Measurements from ENCODE around the gene SRSF4. TPM values are rescaled to one million over a fixed set of nuclear protein-coding genes. Genes with fewer than 3 reads are reported as not detected.

SRSF4 gene
- total RNA-seq, 1 experiment from 2014 or later = 69.0 TPM

DNA sequence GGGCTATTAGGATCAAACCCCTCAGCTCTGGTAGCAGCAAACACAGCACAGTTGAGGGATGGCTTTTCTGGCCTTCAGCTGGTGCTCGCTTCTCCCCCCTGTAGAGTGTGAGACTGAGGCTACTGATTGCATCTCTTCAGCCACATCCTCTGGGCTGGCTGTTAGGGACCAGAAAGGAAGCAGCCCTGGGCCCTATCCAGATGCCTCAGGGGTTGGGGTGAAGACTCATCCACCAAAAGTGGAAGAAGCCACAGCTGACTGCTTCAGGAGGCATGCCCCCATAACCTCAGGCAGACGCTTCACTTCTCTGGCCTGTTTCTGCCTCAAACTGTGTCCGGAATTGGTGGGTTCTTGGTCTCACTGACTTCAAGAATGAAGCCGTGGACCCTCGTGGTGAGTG lies 51.8 kb downstream of the SRSF4 start:
- POLR2A ChIA-PET = no interaction called here
- H3K27me3 ChIP-seq (ENCODE audit: insufficient read depth, low read length) = no peaks in the 10 kb centered on the region
- no peak overlapping the region for H3K4me3 ChIP-seq (replicated peaks in 1 of 2; ENCODE audit: low read depth in 1 of 2, low read length in 2 of 2)
- ATAC-seq (no peak), DNase-seq (ENCODE audit: low read depth, low spot score) (no peak)
- CTCF ChIA-PET = no interaction called here
- H3K4me1 ChIP-seq (ENCODE audit: control insufficient read depth in 1 of 2, insufficient read depth in 2 of 2, low read length in 2 of 2) = peaks cover 3 to 4% of the 10 kb centered on the region in 2 experiments; a peak in 3 of 4 replicates
- no peaks in the 10 kb centered on the region for H4K20me1 ChIP-seq (ENCODE audit: insufficient read depth)
- no TSS peak for BruUV-seq (replicated peaks)
- no peak overlapping the region for H3K9ac ChIP-seq (ENCODE audit: low read length)
- no peaks in the 10 kb centered on the region for H3K36me3 ChIP-seq (ENCODE audit: control insufficient read depth in 1 of 2, insufficient read depth in 2 of 2, low read length in 2 of 2)
- H3K9me2 ChIP-seq (ENCODE audit: insufficient read depth) = no peaks in the 10 kb centered on the region
- H3K4me2 ChIP-seq (ENCODE audit: low read length) = no peak overlapping the region
- no peak overlapping the region for H2AFZ ChIP-seq (ENCODE audit: low read depth, low read length, poor library complexity, severe bottlenecking)
- RAD21 ChIA-PET (ENCODE audit: low non-redundant PET in 1 of 2, low total read pairs in 2 of 2, uncharacterized antibody in 2 of 2, unreplicated experiment in 2 of 2) = no interaction called here
- TF ChIP-seq ZNF274 (IDR thresholded peaks at IDR 0.05; ENCODE audit: low read depth, low read length) = no peak
- no peak for TF ChIP-seq EGR1 (IDR thresholded peaks at IDR 0.05; ENCODE audit: low read depth)
- no peak for TF ChIP-seq EZH2 (IDR thresholded peaks at IDR 0.05)
- no peak for TF ChIP-seq CBX3 (IDR thresholded peaks at IDR 0.05; ENCODE audit: low read depth)
- no peak for TF ChIP-seq CEBPB (IDR thresholded peaks at IDR 0.05; ENCODE audit: low read depth)
- TF ChIP-seq TCF7L2 (IDR thresholded peaks at IDR 0.05; ENCODE audit: borderline replicate concordance, extremely low read depth, insufficient read depth, insufficient read length) = no peak
- TF ChIP-seq EZH2phosphoT487 (IDR thresholded peaks at IDR 0.05; ENCODE audit: borderline replicate concordance) = no peak
- no peak for TF ChIP-seq SIN3A (IDR thresholded peaks at IDR 0.05; ENCODE audit: low read depth)
- TF ChIP-seq RAD21 (IDR thresholded peaks at IDR 0.05; ENCODE audit: low read depth) = no peak
- TF ChIP-seq FOSL1 (IDR thresholded peaks at IDR 0.05; ENCODE audit: low read depth) = no peak
- TF ChIP-seq, protein P1, sequence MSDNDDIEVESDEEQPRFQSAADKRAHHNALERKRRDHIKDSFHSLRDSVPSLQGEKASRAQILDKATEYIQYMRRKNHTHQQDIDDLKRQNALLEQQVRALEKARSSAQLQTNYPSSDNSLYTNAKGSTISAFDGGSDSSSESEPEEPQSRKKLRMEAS (IDR thresholded peaks at IDR 0.05) = no peak
- TF ChIP-seq, protein P2, sequence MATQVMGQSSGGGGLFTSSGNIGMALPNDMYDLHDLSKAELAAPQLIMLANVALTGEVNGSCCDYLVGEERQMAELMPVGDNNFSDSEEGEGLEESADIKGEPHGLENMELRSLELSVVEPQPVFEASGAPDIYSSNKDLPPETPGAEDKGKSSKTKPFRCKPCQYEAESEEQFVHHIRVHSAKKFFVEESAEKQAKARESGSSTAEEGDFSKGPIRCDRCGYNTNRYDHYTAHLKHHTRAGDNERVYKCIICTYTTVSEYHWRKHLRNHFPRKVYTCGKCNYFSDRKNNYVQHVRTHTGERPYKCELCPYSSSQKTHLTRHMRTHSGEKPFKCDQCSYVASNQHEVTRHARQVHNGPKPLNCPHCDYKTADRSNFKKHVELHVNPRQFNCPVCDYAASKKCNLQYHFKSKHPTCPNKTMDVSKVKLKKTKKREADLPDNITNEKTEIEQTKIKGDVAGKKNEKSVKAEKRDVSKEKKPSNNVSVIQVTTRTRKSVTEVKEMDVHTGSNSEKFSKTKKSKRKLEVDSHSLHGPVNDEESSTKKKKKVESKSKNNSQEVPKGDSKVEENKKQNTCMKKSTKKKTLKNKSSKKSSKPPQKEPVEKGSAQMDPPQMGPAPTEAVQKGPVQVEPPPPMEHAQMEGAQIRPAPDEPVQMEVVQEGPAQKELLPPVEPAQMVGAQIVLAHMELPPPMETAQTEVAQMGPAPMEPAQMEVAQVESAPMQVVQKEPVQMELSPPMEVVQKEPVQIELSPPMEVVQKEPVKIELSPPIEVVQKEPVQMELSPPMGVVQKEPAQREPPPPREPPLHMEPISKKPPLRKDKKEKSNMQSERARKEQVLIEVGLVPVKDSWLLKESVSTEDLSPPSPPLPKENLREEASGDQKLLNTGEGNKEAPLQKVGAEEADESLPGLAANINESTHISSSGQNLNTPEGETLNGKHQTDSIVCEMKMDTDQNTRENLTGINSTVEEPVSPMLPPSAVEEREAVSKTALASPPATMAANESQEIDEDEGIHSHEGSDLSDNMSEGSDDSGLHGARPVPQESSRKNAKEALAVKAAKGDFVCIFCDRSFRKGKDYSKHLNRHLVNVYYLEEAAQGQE (IDR thresholded peaks at IDR 0.05; ENCODE audit: low read depth) = no peak
- no peak for TF ChIP-seq ZFX (IDR thresholded peaks at IDR 0.05)
- TF ChIP-seq, protein P3, sequence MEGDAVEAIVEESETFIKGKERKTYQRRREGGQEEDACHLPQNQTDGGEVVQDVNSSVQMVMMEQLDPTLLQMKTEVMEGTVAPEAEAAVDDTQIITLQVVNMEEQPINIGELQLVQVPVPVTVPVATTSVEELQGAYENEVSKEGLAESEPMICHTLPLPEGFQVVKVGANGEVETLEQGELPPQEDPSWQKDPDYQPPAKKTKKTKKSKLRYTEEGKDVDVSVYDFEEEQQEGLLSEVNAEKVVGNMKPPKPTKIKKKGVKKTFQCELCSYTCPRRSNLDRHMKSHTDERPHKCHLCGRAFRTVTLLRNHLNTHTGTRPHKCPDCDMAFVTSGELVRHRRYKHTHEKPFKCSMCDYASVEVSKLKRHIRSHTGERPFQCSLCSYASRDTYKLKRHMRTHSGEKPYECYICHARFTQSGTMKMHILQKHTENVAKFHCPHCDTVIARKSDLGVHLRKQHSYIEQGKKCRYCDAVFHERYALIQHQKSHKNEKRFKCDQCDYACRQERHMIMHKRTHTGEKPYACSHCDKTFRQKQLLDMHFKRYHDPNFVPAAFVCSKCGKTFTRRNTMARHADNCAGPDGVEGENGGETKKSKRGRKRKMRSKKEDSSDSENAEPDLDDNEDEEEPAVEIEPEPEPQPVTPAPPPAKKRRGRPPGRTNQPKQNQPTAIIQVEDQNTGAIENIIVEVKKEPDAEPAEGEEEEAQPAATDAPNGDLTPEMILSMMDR (IDR thresholded peaks at IDR 0.05 in 2 of 3, conservative IDR thresholded peaks at IDR 0.05 in 1 of 3; ENCODE audit: borderline replicate concordance in 1 of 3, insufficient read depth in 1 of 3, low read depth in 2 of 3, low read length in 2 of 3) = no peak
- no peak for TF ChIP-seq JUND (IDR thresholded peaks at IDR 0.05)
- TF ChIP-seq ELF1 (IDR thresholded peaks at IDR 0.05; ENCODE audit: borderline replicate concordance, low read depth) = no peak
- no peak for TF ChIP-seq YY1 (IDR thresholded peaks at IDR 0.05; ENCODE audit: extremely low read depth, insufficient replicate concordance, low read depth, low read length)
- no peak for TF ChIP-seq POLR2A (IDR thresholded peaks at IDR 0.05; ENCODE audit: borderline replicate concordance, extremely low read depth, insufficient read depth, insufficient read length)
- no peak for TF ChIP-seq ATF3 (IDR thresholded peaks at IDR 0.05)
- no peak for TF ChIP-seq SP1 (IDR thresholded peaks at IDR 0.05; ENCODE audit: low read depth)
- no peaks in the 10 kb centered on the region for H3K79me2 ChIP-seq (ENCODE audit: insufficient read depth, low read length)
- no peaks in the 10 kb centered on the region for H3K9me3 ChIP-seq (ENCODE audit: control insufficient read depth in 1 of 2, insufficient read depth in 1 of 2, low read depth in 1 of 2, low read length in 2 of 2)
- intact Hi-C loops (cut with micrococcal nuclease) = no loop called here
- no peak overlapping the region for H3K27ac ChIP-seq (ENCODE audit: low read depth, low read length)

All from HCT116 (cell line).